Measurements from ENCODE around the gene SYCP2.

GRCh38 chr20:59923514-59923913 lies 9.9 kb downstream of the SYCP2 start:
- TF ChIP-seq CTCF (IDR thresholded peaks at IDR 0.05) (no peak), EZH2 (IDR thresholded peaks at IDR 0.05) (no peak)

Data from neural progenitor cell (in vitro differentiated cells).